GM18870 (cell line): ENCODE data around the gene VDR.
"Not testable (repeated sequence)": the region's sequence is repeated elsewhere in the genome, so short reads cannot be mapped to it uniquely, and the experiment has no call there.

Source experiments
- ATAC-seq: cut with Tn5 transposase; IDR thresholded peaks from one replicate; pipeline ENCODE4 v1.9.1; 2021; ENCODE audit warnings: moderate library complexity; ENCODE audit not compliant: unreplicated experiment

Gene VDR

GRCh38 chr12:47816403-47817271 lies 88.2 kb downstream of the VDR start:
- no peak for ATAC-seq

GRCh38 chr12:47815447-47815846 lies 89.3 kb downstream of the VDR start:
- ATAC-seq, result not testable (repeated sequence)

GRCh38 chr12:47814539-47815170 lies 90.1 kb downstream of the VDR start:
- no peak for ATAC-seq

GRCh38 chr12:47813511-47814196 lies 91.1 kb downstream of the VDR start:
- no peak for ATAC-seq

GRCh38 chr12:47812797-47813510 lies 91.8 kb downstream of the VDR start:
- ATAC-seq, result no peak

- no peak for ATAC-seq
Observed at GRCh38 chr12:47811581-47812484, 93.0 kb downstream of the VDR start.

GRCh38 chr12:47811072-47811396 lies 93.8 kb downstream of the VDR start:
- ATAC-seq, result no peak

- ATAC-seq, result not testable (repeated sequence)
Observed at GRCh38 chr12:47809518-47809917, 95.3 kb downstream of the VDR start.

GRCh38 chr12:47808574-47809365 lies 96.0 kb downstream of the VDR start:
- no peak for ATAC-seq

- no peak for ATAC-seq
Observed at GRCh38 chr12:47808050-47808449, 96.7 kb downstream of the VDR start.

GRCh38 chr12:47807338-47807737 lies 97.5 kb downstream of the VDR start:
- ATAC-seq, result no peak

- ATAC-seq, result no peak
Observed at GRCh38 chr12:47805417-47805816, 99.4 kb downstream of the VDR start.

- ATAC-seq, result no peak
Observed at GRCh38 chr12:47804171-47804570, 100.6 kb downstream of the VDR start.

- ATAC-seq, result no peak
Observed at GRCh38 chr12:47803191-47803875, 101.5 kb downstream of the VDR start.

GRCh38 chr12:47802312-47802711 lies 102.5 kb downstream of the VDR start:
- ATAC-seq, result no peak

- ATAC-seq, result no peak
Observed at GRCh38 chr12:47801904-47802246, 102.9 kb downstream of the VDR start.

- no peak for ATAC-seq
Observed at GRCh38 chr12:47801170-47801903, 103.5 kb downstream of the VDR start.

- no peak for ATAC-seq
Observed at GRCh38 chr12:47800582-47800981, 104.2 kb downstream of the VDR start.
